CD4-positive, alpha-beta T cell (primary cell): Measurements from ENCODE around the gene PTPRE. TPM values are rescaled to one million over a fixed set of nuclear protein-coding genes. Genes with fewer than 3 reads are reported as not detected.

Experiments used
- ATAC-seq: fragments of 200-7000 bp; cut with Tn5 transposase; one replicate; pipeline ENCODE4 v1.10.0; 2022; ENCODE audit warnings: mild to moderate bottlenecking; ENCODE audit not compliant: poor library complexity
- CTCF ChIA-PET: fragments of 350-600 bp; sonication (Branson Sonifier 250); formaldehyde crosslinking; loops from one replicate; lab custom pipeline; 2021; ENCODE audit warnings: antibody characterized with exemption, inconsistent platforms; lab: Charles Lee
- POLR2A ChIA-PET: fragments of 350-600 bp; sonication (Branson Sonifier 250); formaldehyde crosslinking; loops from one replicate; lab custom pipeline; 2021; ENCODE audit warnings: antibody characterized with exemption, inconsistent platforms; lab: Charles Lee
- DNase-seq, 14 experiments: peaks; one replicate each; pipeline ENCODE4 v3.0.0-alpha.2; 2013 to 2020; ENCODE audit warnings: mixed read lengths in 2 of 14
- H3K27ac ChIP-seq, 2 donors: one replicate each; pipeline versions ENCODE4 v1.5.1 to v1.7.0; 2013; ENCODE audit warnings: low read length in 2 of 2, low read depth in 1 of 2, mild to moderate bottlenecking in 1 of 2
- H3K27me3 ChIP-seq, 2 experiments: 1 replicate in 1 of 2; 2 replicates in 1 of 2; pipeline versions ENCODE4 v1.6.1 to v1.7.0; 2013; ENCODE audit warnings: low read length in 2 of 2, control low read depth in 1 of 2, mild to moderate bottlenecking in 1 of 2, moderate library complexity in 1 of 2; ENCODE audit not compliant: insufficient read depth in 2 of 2, control insufficient read depth in 1 of 2
- H3K36me3 ChIP-seq: one replicate; pipeline ENCODE4 v1.6.1; 2013; ENCODE audit warnings: low read length, control low read depth; ENCODE audit not compliant: insufficient read depth
- H3K4me1 ChIP-seq: one replicate; pipeline ENCODE4 v1.6.1; 2013; ENCODE audit warnings: low read length, control low read depth; ENCODE audit not compliant: insufficient read depth
- H3K4me3 ChIP-seq: one replicate; pipeline ENCODE4 v1.5.1; 2013; ENCODE audit warnings: mild to moderate bottlenecking, low read length, moderate library complexity
- H3K9me3 ChIP-seq, 2 experiments: 1 replicate in 1 of 2; 2 replicates in 1 of 2; pipeline versions ENCODE4 v1.6.1 to v1.7.0; 2013; ENCODE audit warnings: low read length in 2 of 2, mild to moderate bottlenecking in 2 of 2, control low read depth in 1 of 2, moderate library complexity in 1 of 2; ENCODE audit not compliant: control insufficient read depth in 1 of 2, insufficient read depth in 1 of 2
- H3K27ac Mint-ChIP-seq: one replicate; pipeline ENCODE4 v1.8.0; 2020; ENCODE audit warnings: mixed read lengths
- H3K27me3 Mint-ChIP-seq: one replicate; pipeline ENCODE4 v1.8.0; 2021; ENCODE audit warnings: mixed read lengths
- H3K36me3 Mint-ChIP-seq: one replicate; pipeline ENCODE4 v1.8.0; 2021; ENCODE audit warnings: low read depth, mixed read lengths
- H3K4me1 Mint-ChIP-seq: one replicate; pipeline ENCODE4 v1.8.0; 2021; ENCODE audit warnings: low read depth, mixed read lengths
- H3K4me3 Mint-ChIP-seq: one replicate; pipeline ENCODE4 v1.8.0; 2020; ENCODE audit warnings: mild to moderate bottlenecking, mixed read lengths
- H3K9me3 Mint-ChIP-seq: one replicate; pipeline ENCODE4 v1.8.0; 2020; ENCODE audit warnings: mixed read lengths
- CTCF ChIP-seq: fragments of 200-600 bp; IDR thresholded peaks from one replicate; pipeline ENCODE4 v1.8.0; 2022; ENCODE audit warnings: antibody characterized with exemption, mild to moderate bottlenecking
- intact Hi-C, 2 experiments: fragments of 100-400 bp; cut with DNase I in 1 of 2; cut with micrococcal nuclease in 1 of 2; formaldehyde crosslinking; loops; one replicate each; pipeline versions ENCODE4 v1.15.1 to v1.9.0; 2023 to 2025; cut with DNase I, micrococcal nuclease
- total RNA-seq, 174 experiments: library from RNA in 2 of 174; stranded (reverse) in 2 of 174; gene quantifications; one replicate each; pipeline ENCODE4 v1.2.3 and lab custom pipeline; 2021 to 2026

Gene PTPRE
- total RNA-seq, 2 experiments from 2014 or later = 47.6 to 55.1 TPM

GRCh38 chr10:127869329-127869728, 37.6 kb upstream of the PTPRE start:
- POLR2A ChIA-PET = no interaction called here
- DNase-seq (no peak), ATAC-seq (no peak)
- CTCF ChIA-PET = no interaction called here
- no peak overlapping the region for H3K27ac Mint-ChIP-seq
- peaks cover 7 to 13% of the 10 kb centered on the region in 2 experiments for H3K9me3 ChIP-seq
- no peak for TF ChIP-seq CTCF
- H3K27ac ChIP-seq = no peak overlapping the region
- H3K27me3 ChIP-seq = peaks cover 10 to 17% of the 10 kb centered on the region in 2 experiments
- intact Hi-C loops = no loop called here
- no peak overlapping the region for H3K4me3 ChIP-seq
- H3K36me3 ChIP-seq = no peaks in the 10 kb centered on the region
- peaks cover 37% of the 10 kb centered on the region for H3K27me3 Mint-ChIP-seq
- no peaks in the 10 kb centered on the region for H3K9me3 Mint-ChIP-seq
- no peaks in the 10 kb centered on the region for H3K4me1 Mint-ChIP-seq
- no peaks in the 10 kb centered on the region for H3K36me3 Mint-ChIP-seq
- H3K4me1 ChIP-seq = no peaks in the 10 kb centered on the region
- H3K4me3 Mint-ChIP-seq = no peak overlapping the region

GRCh38 chr10:127871631-127872010, 35.3 kb upstream of the PTPRE start:
- ATAC-seq (no peak), DNase-seq (no peak)
- no peak overlapping the region for H3K4me3 ChIP-seq
- ChIA-PET POLR2A (no interaction called here), CTCF (no interaction called here)
- H3K4me1 Mint-ChIP-seq = no peaks in the 10 kb centered on the region
- intact Hi-C loops = no loop called here
- H3K27me3 ChIP-seq = peaks cover 10 to 12% of the 10 kb centered on the region in 2 experiments
- H3K36me3 ChIP-seq = no peaks in the 10 kb centered on the region
- no peak for TF ChIP-seq CTCF
- no peaks in the 10 kb centered on the region for H3K4me1 ChIP-seq
- no peak overlapping the region for H3K27ac Mint-ChIP-seq
- no peaks in the 10 kb centered on the region for H3K9me3 Mint-ChIP-seq
- H3K27me3 Mint-ChIP-seq = peaks cover 38% of the 10 kb centered on the region
- peaks cover 7 to 13% of the 10 kb centered on the region in 2 experiments for H3K9me3 ChIP-seq
- H3K36me3 Mint-ChIP-seq = no peaks in the 10 kb centered on the region
- H3K27ac ChIP-seq = no peak overlapping the region
- H3K4me3 Mint-ChIP-seq = no peak overlapping the region

GRCh38 chr10:127872011-127872761, 34.7 kb upstream of the PTPRE start:
- Mint-ChIP-seq H3K27ac (no peak overlapping the region), H3K4me1 (no peaks in the 10 kb centered on the region), H3K27me3 (peaks cover 34% of the 10 kb centered on the region), H3K36me3 (no peaks in the 10 kb centered on the region), H3K9me3 (no peaks in the 10 kb centered on the region), H3K4me3 (no peak overlapping the region)
- TF ChIP-seq CTCF = no peak
- intact Hi-C loops = no loop called here
- Histone ChIP-seq H3K27me3 (peaks cover 10 to 12% of the 10 kb centered on the region in 2 experiments), H3K4me1 (no peaks in the 10 kb centered on the region), H3K36me3 (no peaks in the 10 kb centered on the region), H3K9me3 (peaks cover 7 to 13% of the 10 kb centered on the region in 2 experiments), H3K4me3 (no peak overlapping the region), H3K27ac (no peak overlapping the region)
- ChIA-PET POLR2A (no interaction called here), CTCF (no interaction called here)
- ATAC-seq = no peak
- DNase-seq = no peak
